ENCODE results near the gene NGB. TPM values are rescaled to one million over a fixed set of nuclear protein-coding genes. Genes with fewer than 3 reads are reported as not detected.

The NGB gene
- total and polyA plus RNA-seq, 2 donors (not counting 1 experiment from before 2014, with no cell fraction given), result not detected

DNA sequence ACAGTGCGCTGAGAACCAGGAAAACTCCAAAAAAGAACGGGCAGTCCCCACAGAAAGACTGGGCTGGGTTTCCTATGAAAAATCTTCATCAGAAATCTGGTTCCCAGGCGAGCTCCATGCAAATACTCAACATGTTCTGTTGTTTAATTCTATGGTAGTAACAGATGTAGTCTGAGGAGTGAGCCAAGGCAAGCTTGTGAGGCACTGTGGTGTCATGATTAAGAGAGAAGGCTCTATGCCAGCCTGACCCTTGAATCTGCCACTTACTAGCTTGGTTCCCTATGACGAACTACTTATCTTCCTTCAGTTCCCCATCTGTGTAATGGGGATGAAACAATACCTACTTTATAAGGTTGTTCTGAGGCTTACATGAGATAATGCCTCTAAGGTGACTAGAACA is 39.0 kb upstream of the NGB start:
- POLR2A ChIA-PET, result no interaction called here
- ATAC-seq (ENCODE audit: low read depth) (no peak), DNase-seq (no peak)
- Histone ChIP-seq H4K20me1 (ENCODE audit: control insufficient read depth, insufficient read depth, low read length, poor library complexity, severe bottlenecking) (no peaks in the 10 kb centered on the region), H3K79me2 (ENCODE audit: control insufficient read depth, insufficient read depth, low read length) (no peaks in the 10 kb centered on the region), H2AFZ (ENCODE audit: insufficient read depth, low read depth, low read length, poor library complexity, severe bottlenecking) (no peak overlapping the region), H3K9ac (ENCODE audit: low read length) (no peak overlapping the region), H3K4me3 (ENCODE audit: control extremely low read depth in 1 of 5, extremely low read depth in 1 of 5, insufficient read depth in 1 of 5, low read depth in 2 of 5, low read length in 4 of 5) (no peak overlapping the region), H3K36me3 (replicated peaks in 1 of 2; ENCODE audit: control extremely low read depth in 1 of 2, control insufficient read depth in 1 of 2, extremely low read depth in 1 of 2, insufficient read depth in 2 of 2, low read length in 1 of 2) (peaks cover 0 to 3% of the 10 kb centered on the region in 2 experiments), H3K27me3 (replicated peaks in 1 of 4; ENCODE audit: control extremely low read depth in 1 of 4, control insufficient read depth in 3 of 4, insufficient read depth in 4 of 4, low read length in 3 of 4) (no peaks in the 10 kb centered on the region), H3K27ac (ENCODE audit: low read length in 2 of 2) (no peak overlapping the region), H3K4me2 (replicated peaks; ENCODE audit: low read depth, low read length, poor library complexity, severe bottlenecking) (no peak overlapping the region), H3K4me1 (ENCODE audit: control insufficient read depth in 2 of 2, insufficient read depth in 2 of 2, low read length in 2 of 2) (peaks cover 7 to 21% of the 10 kb centered on the region in 2 donors), H3K9me3 (ENCODE audit: control extremely low read depth in 1 of 3, control insufficient read depth in 2 of 3, insufficient read depth in 1 of 3, low read length in 2 of 3) (no peaks in the 10 kb centered on the region)
- H3K27me3 Mint-ChIP-seq, result no peaks in the 10 kb centered on the region
- H3K27ac Mint-ChIP-seq, result no peak overlapping the region
- H3K9me3 Mint-ChIP-seq (ENCODE audit: insufficient read depth), result no peaks in the 10 kb centered on the region
- CTCF ChIA-PET, result interaction anchor here (1.0 kb wide), 1 partner anchor 9 kb away, joined by 3 read pairs; no protein-coding TSS in a partner anchor
- H3K4me1 Mint-ChIP-seq, result peaks cover 12% of the 10 kb centered on the region
- H3K4me3 Mint-ChIP-seq, result no peak overlapping the region
- TF ChIP-seq, protein P1, sequence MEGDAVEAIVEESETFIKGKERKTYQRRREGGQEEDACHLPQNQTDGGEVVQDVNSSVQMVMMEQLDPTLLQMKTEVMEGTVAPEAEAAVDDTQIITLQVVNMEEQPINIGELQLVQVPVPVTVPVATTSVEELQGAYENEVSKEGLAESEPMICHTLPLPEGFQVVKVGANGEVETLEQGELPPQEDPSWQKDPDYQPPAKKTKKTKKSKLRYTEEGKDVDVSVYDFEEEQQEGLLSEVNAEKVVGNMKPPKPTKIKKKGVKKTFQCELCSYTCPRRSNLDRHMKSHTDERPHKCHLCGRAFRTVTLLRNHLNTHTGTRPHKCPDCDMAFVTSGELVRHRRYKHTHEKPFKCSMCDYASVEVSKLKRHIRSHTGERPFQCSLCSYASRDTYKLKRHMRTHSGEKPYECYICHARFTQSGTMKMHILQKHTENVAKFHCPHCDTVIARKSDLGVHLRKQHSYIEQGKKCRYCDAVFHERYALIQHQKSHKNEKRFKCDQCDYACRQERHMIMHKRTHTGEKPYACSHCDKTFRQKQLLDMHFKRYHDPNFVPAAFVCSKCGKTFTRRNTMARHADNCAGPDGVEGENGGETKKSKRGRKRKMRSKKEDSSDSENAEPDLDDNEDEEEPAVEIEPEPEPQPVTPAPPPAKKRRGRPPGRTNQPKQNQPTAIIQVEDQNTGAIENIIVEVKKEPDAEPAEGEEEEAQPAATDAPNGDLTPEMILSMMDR (IDR thresholded peaks at IDR 0.05), result no peak
- no peak for TF ChIP-seq EZH2 (IDR thresholded peaks at IDR 0.05; ENCODE audit: borderline replicate concordance, insufficient read depth, low read depth, low read length, poor library complexity, severe bottlenecking)
- intact Hi-C loops (cut with micrococcal nuclease), result no loop called here
- WGBS (ENCODE audit: insufficient coverage), result 100% methylated on average over 2 of the region's 4 CpGs

DNA sequence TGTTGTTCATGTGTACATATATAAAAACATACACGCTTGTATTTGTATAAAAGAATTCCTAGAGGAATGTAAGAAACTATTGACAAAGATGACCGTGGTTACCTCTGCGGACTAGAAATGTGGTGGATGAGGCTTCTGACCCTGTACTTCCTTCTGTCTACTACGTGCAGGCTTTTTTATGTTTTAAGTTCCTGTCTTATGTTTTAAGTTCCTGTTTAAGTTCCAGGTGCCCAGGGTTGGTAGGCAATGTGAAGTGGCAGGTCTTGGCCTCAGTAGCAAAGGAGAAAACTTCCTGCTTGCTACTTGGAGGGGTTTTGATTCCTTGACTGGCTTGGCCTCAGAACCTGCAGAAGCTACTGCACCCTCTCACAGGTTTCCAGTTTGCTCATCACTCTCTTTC is 38.1 kb upstream of the NGB start:
- H3K4me2 ChIP-seq (replicated peaks; ENCODE audit: low read depth, low read length, poor library complexity, severe bottlenecking), result peak overlapping the region; percentile 45
- H3K4me1 Mint-ChIP-seq, result peaks cover 12% of the 10 kb centered on the region
- no peaks in the 10 kb centered on the region for H3K9me3 ChIP-seq (ENCODE audit: control extremely low read depth in 1 of 3, control insufficient read depth in 2 of 3, insufficient read depth in 1 of 3, low read length in 2 of 3)
- no peaks in the 10 kb centered on the region for H3K27me3 ChIP-seq (replicated peaks in 1 of 4; ENCODE audit: control extremely low read depth in 1 of 4, control insufficient read depth in 3 of 4, insufficient read depth in 4 of 4, low read length in 3 of 4)
- no peaks in the 10 kb centered on the region for H3K9me3 Mint-ChIP-seq (ENCODE audit: insufficient read depth)
- no CpG with 5 or more reads among the region's 4 CpGs for WGBS (ENCODE audit: insufficient coverage)
- ATAC-seq (ENCODE audit: low read depth) (no peak), DNase-seq (peak; percentile 43)
- H3K36me3 ChIP-seq (replicated peaks in 1 of 2; ENCODE audit: control extremely low read depth in 1 of 2, control insufficient read depth in 1 of 2, extremely low read depth in 1 of 2, insufficient read depth in 2 of 2, low read length in 1 of 2), result peaks cover 0 to 3% of the 10 kb centered on the region in 2 experiments
- H3K4me1 ChIP-seq (ENCODE audit: control insufficient read depth in 2 of 2, insufficient read depth in 2 of 2, low read length in 2 of 2), result peaks cover 7 to 21% of the 10 kb centered on the region in 2 donors
- peak overlapping the region; percentile 73 for H3K27ac Mint-ChIP-seq
- H3K9ac ChIP-seq (ENCODE audit: low read length), result no peak overlapping the region
- H3K27me3 Mint-ChIP-seq, result no peaks in the 10 kb centered on the region
- H3K4me3 Mint-ChIP-seq, result peak overlapping the region; percentile 30
- no peak overlapping the region for H3K4me3 ChIP-seq (ENCODE audit: control extremely low read depth in 1 of 5, extremely low read depth in 1 of 5, insufficient read depth in 1 of 5, low read depth in 2 of 5, low read length in 4 of 5)
- no peak for TF ChIP-seq EZH2 (IDR thresholded peaks at IDR 0.05; ENCODE audit: borderline replicate concordance, insufficient read depth, low read depth, low read length, poor library complexity, severe bottlenecking)
- TF ChIP-seq, protein P1 (IDR thresholded peaks at IDR 0.05), result no peak
- ChIA-PET POLR2A (no interaction called here), CTCF (interaction anchor here (1.0 kb wide), 2 partner anchors 8 to 156 kb away, joined by 3 read pairs; no protein-coding TSS in a partner anchor)
- peak overlapping the region; percentile 8 to 52 for H3K27ac ChIP-seq (ENCODE audit: low read length in 2 of 2)
- H4K20me1 ChIP-seq (ENCODE audit: control insufficient read depth, insufficient read depth, low read length, poor library complexity, severe bottlenecking), result no peaks in the 10 kb centered on the region
- no peaks in the 10 kb centered on the region for H3K79me2 ChIP-seq (ENCODE audit: control insufficient read depth, insufficient read depth, low read length)
- peak overlapping the region; percentile 69 for H2AFZ ChIP-seq (ENCODE audit: insufficient read depth, low read depth, low read length, poor library complexity, severe bottlenecking)
- intact Hi-C loops (cut with micrococcal nuclease), result no loop called here

All from B cell (primary cell).